NT2/D1 (cell line): ENCODE data around the gene SDHC.

Source experiments
- DNase-seq: peaks from one replicate; pipeline ENCODE4 v3.0.0-alpha.2; 2011; ENCODE audit warnings: low read depth, low spot score
- H3K27me3 ChIP-seq: 2 replicates; pipeline ENCODE4 v1.6.0; 2011; ENCODE audit warnings: mild to moderate bottlenecking; ENCODE audit not compliant: insufficient read length, insufficient read depth
- H3K36me3 ChIP-seq: 2 replicates; pipeline ENCODE4 v1.6.1; 2011; ENCODE audit warnings: mild to moderate bottlenecking, low read length, mixed read lengths; ENCODE audit not compliant: insufficient read depth, insufficient read length
- H3K4me1 ChIP-seq: 2 replicates; pipeline ENCODE4 v1.5.1; 2011; ENCODE audit not compliant: insufficient read depth, insufficient read length
- H3K4me3 ChIP-seq: 2 replicates; pipeline ENCODE4 v1.5.1; 2011; ENCODE audit warnings: low read depth; ENCODE audit not compliant: insufficient read length
- H3K9ac ChIP-seq: 2 replicates; pipeline ENCODE4 v1.6.0; 2011; ENCODE audit warnings: low read depth; ENCODE audit not compliant: insufficient read length
- H3K9me3 ChIP-seq: 2 replicates; pipeline ENCODE4 v1.5.1; 2011; ENCODE audit warnings: mild to moderate bottlenecking, low read length; ENCODE audit not compliant: insufficient read depth
- SUZ12 ChIP-seq: IDR thresholded peaks from 2 replicates; pipeline ENCODE4 v1.6.1; 2011; ENCODE audit not compliant: insufficient read length, insufficient read depth; ENCODE audit errors: extremely low read depth
- YY1 ChIP-seq: IDR thresholded peaks from 2 replicates; pipeline ENCODE4 v1.6.1; 2011; ENCODE audit not compliant: insufficient read length, insufficient read depth
- ZNF274 ChIP-seq: IDR thresholded peaks from 2 replicates; pipeline ENCODE4 v1.6.1; 2011; ENCODE audit warnings: mild to moderate bottlenecking, low read depth, low read length

Gene SDHC

DNA sequence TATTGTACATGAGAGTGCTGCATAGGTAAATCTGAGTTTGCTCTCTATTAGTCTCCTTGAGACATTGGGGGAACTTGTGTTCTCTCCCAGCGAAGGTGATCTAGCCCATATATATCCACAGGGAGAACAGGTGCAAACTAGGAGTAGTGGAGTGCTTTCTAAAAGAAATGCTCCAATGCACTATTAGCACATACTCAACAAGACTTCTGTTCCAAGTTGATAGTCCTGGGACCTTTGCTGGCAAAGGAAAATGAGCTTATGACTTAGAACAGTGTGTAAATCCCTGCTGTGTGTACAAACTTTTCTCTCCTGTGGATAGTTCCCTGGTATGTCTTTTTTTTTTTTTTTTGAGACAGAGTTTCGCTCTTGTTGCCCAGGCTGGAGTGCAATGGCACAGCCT is 28.0 kb downstream of the SDHC start:
- no peak for TF ChIP-seq SUZ12
- no peak for TF ChIP-seq ZNF274
- TF ChIP-seq YY1 = no peak
- no peaks in the 10 kb centered on the region for H3K9me3 ChIP-seq
- no peaks in the 10 kb centered on the region for H3K4me1 ChIP-seq
- peaks cover 71% of the 10 kb centered on the region for H3K36me3 ChIP-seq
- H3K27me3 ChIP-seq = no peaks in the 10 kb centered on the region
- no peak overlapping the region for H3K4me3 ChIP-seq
- no peak overlapping the region for H3K9ac ChIP-seq
- DNase-seq = no peak

DNA sequence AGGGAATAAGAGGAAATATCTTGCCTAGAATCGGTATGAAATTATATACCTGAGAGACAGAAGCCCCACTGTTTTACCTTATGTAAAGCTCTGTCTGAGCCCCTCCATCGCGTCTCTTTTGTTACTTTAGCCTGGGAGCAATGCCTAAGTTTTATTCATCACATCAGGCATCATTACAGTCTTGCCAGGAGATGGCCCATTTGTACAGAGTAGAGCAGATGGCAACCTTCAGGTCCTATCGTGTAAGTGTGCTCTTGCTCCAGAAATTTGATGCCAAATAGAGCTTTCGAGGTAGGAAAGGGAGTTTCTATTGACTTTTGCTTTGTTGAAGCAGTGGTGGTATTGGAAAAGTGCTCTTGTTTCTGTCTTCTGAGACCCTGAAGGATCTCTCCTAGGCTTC is 28.6 kb downstream of the SDHC start:
- Histone ChIP-seq H3K27me3 (no peaks in the 10 kb centered on the region), H3K4me3 (no peak overlapping the region), H3K36me3 (peaks cover 68% of the 10 kb centered on the region), H3K9me3 (no peaks in the 10 kb centered on the region), H3K4me1 (no peaks in the 10 kb centered on the region), H3K9ac (no peak overlapping the region)
- TF ChIP-seq YY1 = no peak
- no peak for TF ChIP-seq ZNF274
- no peak for TF ChIP-seq SUZ12
- no peak for DNase-seq

DNA sequence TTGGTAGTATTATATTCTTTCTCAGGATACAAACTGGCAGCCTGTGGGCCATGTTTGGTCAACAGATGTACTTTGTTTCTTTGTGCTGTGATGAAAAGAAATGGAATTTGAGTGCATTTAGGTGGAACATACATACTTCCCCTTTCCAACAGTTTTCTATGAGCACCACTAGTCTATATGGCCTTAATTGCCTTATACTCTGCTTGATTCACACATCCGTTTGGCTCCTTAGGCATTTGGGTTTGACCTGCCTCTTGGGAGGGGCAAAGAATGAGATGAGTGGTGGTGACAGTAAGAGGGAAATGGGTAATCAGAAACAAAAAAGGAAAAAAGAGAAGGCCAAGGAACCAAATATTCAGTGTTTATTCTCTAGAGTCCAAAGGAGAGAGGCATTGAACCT is 36.5 kb downstream of the SDHC start:
- DNase-seq = no peak
- no peaks in the 10 kb centered on the region for H3K9me3 ChIP-seq
- no peak for TF ChIP-seq YY1

DNA sequence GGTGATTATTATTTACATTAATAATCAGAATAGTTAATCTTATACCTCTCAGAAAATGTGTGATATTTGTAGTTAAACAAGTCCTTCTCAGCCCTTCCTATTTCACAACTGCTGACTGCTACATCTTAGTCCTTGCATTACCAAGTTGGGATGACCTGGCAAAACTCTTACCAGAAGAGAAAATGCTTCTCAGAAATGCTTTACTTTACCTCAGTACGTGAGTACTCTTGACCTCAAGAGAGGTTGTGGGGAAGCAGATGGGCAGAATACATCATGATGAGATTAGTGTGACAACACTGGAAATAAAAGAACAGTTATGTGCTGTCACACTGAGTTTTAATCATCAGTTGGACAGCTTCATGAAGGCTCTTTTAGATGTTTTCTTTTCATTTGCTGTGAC is 37.3 kb downstream of the SDHC start:
- Histone ChIP-seq H3K27me3 (no peaks in the 10 kb centered on the region), H3K9ac (no peak overlapping the region), H3K4me3 (no peak overlapping the region), H3K9me3 (no peaks in the 10 kb centered on the region), H3K4me1 (no peaks in the 10 kb centered on the region), H3K36me3 (peaks cover 40% of the 10 kb centered on the region)
- no peak for TF ChIP-seq ZNF274
- no peak for DNase-seq

More for the DNA sequence above, 36.5 kb downstream of the SDHC start:
- Histone ChIP-seq H3K9ac (no peak overlapping the region), H3K4me1 (no peaks in the 10 kb centered on the region), H3K4me3 (no peak overlapping the region), H3K36me3 (peaks cover 35% of the 10 kb centered on the region), H3K27me3 (no peaks in the 10 kb centered on the region)

DNA sequence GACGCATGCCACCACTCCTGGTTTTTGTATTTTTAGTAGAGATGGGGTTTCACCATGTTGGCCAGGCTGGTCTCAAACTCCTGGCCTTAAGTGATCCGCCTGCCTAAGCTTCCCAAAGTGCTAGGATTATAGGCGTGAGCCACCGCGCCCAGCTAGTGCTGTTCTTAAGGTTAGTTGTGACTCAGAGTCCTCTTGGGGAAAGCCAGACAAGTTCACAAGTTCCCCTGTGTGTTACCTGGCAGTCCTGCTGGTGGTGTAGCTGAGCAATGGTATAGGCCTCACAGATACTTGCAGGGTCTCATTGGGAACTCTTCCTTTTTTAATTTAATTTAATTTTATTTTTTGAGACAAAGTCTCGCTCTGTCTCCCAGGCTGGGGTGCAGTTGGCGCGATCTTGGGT is 42.9 kb downstream of the SDHC start:
- Histone ChIP-seq H3K4me1 (no peaks in the 10 kb centered on the region), H3K36me3 (peaks cover 50% of the 10 kb centered on the region), H3K27me3 (no peaks in the 10 kb centered on the region), H3K9me3 (no peaks in the 10 kb centered on the region), H3K9ac (no peak overlapping the region), H3K4me3 (no peak overlapping the region)
- no peak for DNase-seq
- TF ChIP-seq YY1 (no peak), SUZ12 (no peak), ZNF274 (no peak)

DNA sequence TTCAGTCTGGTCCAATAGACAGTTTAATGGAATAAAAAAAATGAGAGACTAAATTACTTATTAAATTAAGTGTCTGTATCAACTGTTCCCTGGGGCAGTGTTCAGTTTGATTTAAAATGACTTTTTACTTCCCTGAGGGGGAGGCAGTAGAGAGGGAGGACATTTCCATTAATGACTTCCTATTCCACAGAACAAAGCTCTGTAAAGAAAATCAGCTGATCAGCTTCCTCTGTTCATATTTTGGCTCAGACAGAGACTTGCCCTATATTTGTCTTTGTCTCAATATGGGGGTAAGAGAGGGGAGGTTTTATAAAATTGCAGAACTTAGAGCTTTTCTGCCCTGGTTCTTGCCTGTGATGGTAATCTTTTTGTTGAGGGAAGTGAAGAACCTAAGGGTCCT is 45.1 kb downstream of the SDHC start:
- no peak for TF ChIP-seq YY1
- TF ChIP-seq SUZ12 = no peak
- no peak for TF ChIP-seq ZNF274
- no peak for DNase-seq
- no peak overlapping the region for H3K9ac ChIP-seq
- no peaks in the 10 kb centered on the region for H3K27me3 ChIP-seq
- no peak overlapping the region for H3K4me3 ChIP-seq
- peaks cover 60% of the 10 kb centered on the region for H3K36me3 ChIP-seq
- H3K9me3 ChIP-seq = no peaks in the 10 kb centered on the region
- H3K4me1 ChIP-seq = no peaks in the 10 kb centered on the region

DNA sequence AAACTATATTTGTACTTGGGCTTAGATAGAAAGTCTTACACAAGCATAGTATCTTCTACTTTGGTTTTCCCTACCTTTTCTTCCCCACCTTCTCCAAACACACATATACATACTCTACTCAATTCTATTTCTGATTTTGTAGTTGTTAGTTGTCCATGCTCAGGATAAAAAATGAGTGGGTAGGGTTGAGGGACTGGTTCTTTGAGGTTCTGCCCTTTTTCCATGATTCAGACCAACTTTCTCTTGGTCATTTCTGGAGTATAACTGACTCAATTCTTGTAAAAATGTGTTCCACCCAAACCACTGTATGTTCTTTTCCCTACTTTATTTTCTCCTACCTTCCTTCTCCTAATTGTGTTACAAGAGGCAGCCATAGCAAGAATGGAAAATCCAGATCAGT is 50.2 kb downstream of the SDHC start:
- H3K4me1 ChIP-seq = no peaks in the 10 kb centered on the region
- no peak for DNase-seq
- H3K9ac ChIP-seq = no peak overlapping the region
- no peak for TF ChIP-seq SUZ12
- no peak for TF ChIP-seq ZNF274
- TF ChIP-seq YY1 = no peak
- no peak overlapping the region for H3K4me3 ChIP-seq
- peaks cover 67% of the 10 kb centered on the region for H3K36me3 ChIP-seq
- H3K9me3 ChIP-seq = no peaks in the 10 kb centered on the region
- H3K27me3 ChIP-seq = no peaks in the 10 kb centered on the region

DNA sequence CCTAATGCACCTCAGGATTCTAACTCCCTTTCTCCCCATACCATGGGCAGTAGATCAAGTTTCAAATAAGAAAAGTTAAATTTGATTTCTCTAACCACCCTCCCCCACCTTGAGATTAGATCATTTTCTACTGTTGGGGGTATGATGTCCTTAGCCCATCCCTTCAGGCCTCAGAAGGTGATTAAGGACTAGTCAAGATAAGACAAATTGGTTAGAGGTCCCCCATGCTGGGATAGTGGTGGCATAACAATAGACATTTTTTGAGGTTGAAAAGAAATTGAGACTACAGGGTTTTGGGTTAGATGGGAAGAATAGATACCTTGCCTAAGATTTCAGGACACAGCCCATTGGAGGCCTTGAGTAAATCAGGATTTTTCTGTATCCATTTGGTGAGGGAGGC is 51.0 kb downstream of the SDHC start:
- H3K9me3 ChIP-seq = no peaks in the 10 kb centered on the region
- H3K4me3 ChIP-seq = no peak overlapping the region
- peaks cover 61% of the 10 kb centered on the region for H3K36me3 ChIP-seq
- DNase-seq = no peak
- no peaks in the 10 kb centered on the region for H3K4me1 ChIP-seq
- H3K27me3 ChIP-seq = no peaks in the 10 kb centered on the region
- TF ChIP-seq ZNF274 = no peak
- TF ChIP-seq SUZ12 = no peak
- TF ChIP-seq YY1 = no peak
- no peak overlapping the region for H3K9ac ChIP-seq
